ENCODE results near the gene CYTH1. TPM values are rescaled to one million over a fixed set of nuclear protein-coding genes. Genes with fewer than 3 reads are reported as not detected.

CYTH1 gene
- total RNA-seq = 102 TPM

DNA sequence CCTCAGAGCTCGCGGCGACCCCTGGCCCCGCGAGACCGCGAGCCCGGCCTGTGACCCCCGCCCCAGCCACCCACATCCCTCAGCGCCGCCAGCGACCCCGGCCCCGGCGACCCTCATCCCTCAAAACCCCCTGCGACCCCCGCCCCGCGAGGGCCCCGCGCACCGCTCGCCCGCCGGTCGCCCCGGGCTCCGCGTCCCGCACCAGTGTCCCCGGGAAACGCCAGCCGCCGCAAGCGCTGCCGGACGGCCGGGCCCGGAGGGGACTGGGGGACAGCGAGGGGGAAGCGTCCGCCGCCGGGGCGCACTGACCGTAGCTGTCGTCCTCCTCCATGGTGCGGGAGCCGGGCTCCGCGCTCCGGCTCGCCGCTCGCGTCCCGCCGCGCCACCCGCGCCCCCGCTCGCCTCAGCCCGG, at the start of gene CYTH1:
Gene CYTH1 (minus strand): TSS at position 381 of the 412 bp plus-strand sequence. CDS start 50 bp downstream, at position 331.

Small RNAs within 50 kb of the gene (small RNA-seq; reads per million reads assigned to genes)
- not detected for gene RNU6-638P (ENCODE audit: low replicate concordance)

Other genes starting within 250 kb of the CYTH1 start
- gene DNAH17, start 204.9 kb downstream of the CYTH1 start, total RNA-seq = 0.31 TPM
- gene USP36, start 58.5 kb upstream of the CYTH1 start, total RNA-seq = 32.9 TPM
- 6.3 TPM for gene CEP295NL, start 120.9 kb upstream of the CYTH1 start, total RNA-seq
- 56.0 TPM for gene TIMP2, start 143.1 kb upstream of the CYTH1 start, total RNA-seq
- 17.5 TPM for gene LGALS3BP, start 197.7 kb upstream of the CYTH1 start, total RNA-seq
- gene CANT1, start 227.5 kb upstream of the CYTH1 start, total RNA-seq = 19.4 TPM
- gene C1QTNF1, start 241.9 kb upstream of the CYTH1 start, total RNA-seq = 0.94 TPM